Stomach (tissue), 4 donors: ENCODE results near the gene DCTN4.

ENCODE experiments used
- CTCF ChIP-seq, 7 experiments: fragments of 450-650 bp in 4 of 7; fragments of 200-600 bp in 3 of 7; sonication (generic) in 3 of 7; IDR thresholded peaks; one replicate each; pipeline ENCODE4 v1.5.1; 2016 to 2019; ENCODE audit warnings: antibody characterized with exemption in 7 of 7, control low read depth in 2 of 7, mild to moderate bottlenecking in 1 of 7
- POLR2AphosphoS5 ChIP-seq, 3 donors: sonication (generic); formaldehyde crosslinking; IDR thresholded peaks; one replicate each; pipeline ENCODE4 v1.6.1; 2016; ENCODE audit warnings: antibody characterized with exemption in 3 of 3

- no peak for TF ChIP-seq POLR2AphosphoS5 (IDR thresholded peaks at IDR 0.05)
- no peak for TF ChIP-seq CTCF (IDR thresholded peaks at IDR 0.05)
Observed at GRCh38 chr5:150765799-150766169, 7.0 kb upstream of the DCTN4 start.
